Measurements from ENCODE around the gene RIMBP2.

RIMBP2 gene

GRCh38 chr12:130563323-130563722, 152.8 kb downstream of the RIMBP2 start:
- no peak for DNase-seq

DNA sequence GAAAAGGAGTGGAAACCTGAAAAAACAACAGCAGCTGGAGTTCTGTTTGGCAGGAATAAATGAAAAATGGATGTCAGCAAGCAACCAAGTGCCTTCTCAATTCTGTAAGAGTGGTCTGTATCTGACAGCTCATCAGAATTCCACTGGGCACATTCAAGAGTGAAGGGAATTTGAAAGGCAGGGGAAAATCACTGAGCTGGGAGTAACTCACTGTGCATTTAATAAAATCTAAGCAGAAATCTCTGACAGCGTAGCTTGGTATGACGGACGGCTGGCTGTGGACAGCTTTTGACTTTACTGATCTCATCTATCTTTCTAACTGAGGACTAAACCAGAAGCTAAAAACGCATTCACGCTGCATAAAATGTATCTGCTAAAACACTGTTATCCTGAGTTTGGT, 153.4 kb downstream of the RIMBP2 start:
- no peak for DNase-seq

DNA sequence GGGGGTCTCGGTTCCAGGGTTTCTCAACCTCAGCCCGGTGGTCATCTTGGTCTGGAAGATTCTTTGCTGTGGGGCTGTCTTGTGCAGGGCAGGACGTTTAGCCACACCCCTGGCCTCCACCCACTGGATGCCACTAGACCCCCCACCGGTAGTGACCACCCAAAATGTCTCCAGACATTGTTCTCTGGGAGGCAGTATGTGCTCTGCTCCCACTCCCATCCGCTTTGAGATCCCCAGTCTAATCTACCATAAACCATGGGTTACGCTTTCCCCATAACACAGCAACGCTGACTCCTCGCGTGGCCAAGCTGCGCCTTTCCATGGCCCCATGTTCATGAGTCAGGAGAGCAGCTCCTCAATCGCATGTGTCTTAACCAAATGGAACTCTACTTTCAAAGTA, 155.8 kb downstream of the RIMBP2 start:
- DNase-seq: no peak

GRCh38 chr12:130559806-130560205, 156.3 kb downstream of the RIMBP2 start:
- no peak for DNase-seq

- no peak for DNase-seq
Observed at GRCh38 chr12:130557886-130558765, 158.0 kb downstream of the RIMBP2 start.

DNA sequence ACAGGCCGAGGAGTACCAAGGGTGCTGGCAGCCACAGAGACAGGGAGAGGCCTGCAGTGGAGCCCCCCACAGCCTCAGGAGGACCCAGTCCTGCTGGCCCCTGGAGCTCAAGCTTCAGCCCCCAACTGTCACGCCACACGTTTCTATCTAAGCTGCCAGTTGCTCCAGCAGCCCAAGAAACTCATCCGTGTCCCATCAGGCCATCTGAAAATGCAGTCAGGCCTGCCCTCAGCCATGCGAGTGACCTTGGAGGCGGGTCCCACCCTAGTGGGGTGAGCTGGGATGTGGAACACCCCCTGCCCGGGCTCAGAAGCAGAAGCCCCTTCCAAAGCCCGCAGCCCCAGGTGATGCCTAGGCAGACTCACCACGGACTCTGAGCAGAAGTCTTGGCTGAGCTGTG, 158.9 kb downstream of the RIMBP2 start:
- no peak for DNase-seq

DNA sequence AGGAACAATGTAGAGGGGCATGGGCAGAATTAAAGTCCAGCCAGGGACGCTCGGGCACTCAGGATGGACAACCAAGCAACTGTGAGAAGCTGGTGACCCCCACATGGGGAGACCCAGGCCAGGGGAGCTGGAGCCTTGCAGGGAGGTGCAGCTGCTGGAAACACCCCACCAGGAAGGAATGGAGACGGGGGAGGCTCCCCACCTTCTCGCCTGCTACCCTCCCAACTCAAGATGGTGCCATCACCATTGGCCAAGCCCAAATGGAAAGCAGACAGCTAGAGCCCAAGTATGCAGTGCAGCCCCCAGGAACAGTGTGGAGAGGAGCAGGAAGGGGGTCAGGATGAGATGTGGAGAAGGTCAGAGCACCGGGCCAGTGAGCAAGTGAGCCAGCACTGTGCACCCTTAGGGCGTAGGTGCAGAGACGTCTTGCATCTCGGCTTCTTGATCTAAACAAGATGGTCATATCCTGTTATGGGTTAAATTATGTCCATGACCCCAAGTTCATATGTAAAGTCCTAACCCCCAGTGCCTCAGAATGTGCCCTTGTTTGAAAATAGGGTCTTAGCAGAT, 159.5 kb downstream of the RIMBP2 start:
- no peak for DNase-seq

GRCh38 chr12:130555628-130556485, 160.2 kb downstream of the RIMBP2 start:
- no peak for DNase-seq

DNA sequence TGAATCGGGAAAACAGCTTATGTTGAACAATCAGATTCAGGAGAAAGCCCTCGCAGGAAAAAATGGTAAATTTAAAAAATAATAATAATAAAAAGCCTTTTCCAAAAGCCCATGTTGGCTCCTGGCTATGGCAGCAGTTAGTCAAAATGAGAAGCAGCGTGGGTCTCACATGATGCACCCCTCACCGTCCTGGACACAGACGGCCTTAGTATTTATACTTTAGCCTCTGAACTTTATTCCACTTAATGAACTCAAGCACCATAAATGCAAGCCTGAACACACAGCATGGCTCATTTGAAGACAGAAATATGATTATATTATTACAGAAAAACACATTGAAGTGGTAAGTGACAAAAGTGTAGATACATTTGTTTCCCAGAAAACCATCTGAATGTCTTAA, 160.9 kb downstream of the RIMBP2 start:
- DNase-seq: no peak

- DNase-seq: no peak
Observed at GRCh38 chr12:130552483-130552996, 163.6 kb downstream of the RIMBP2 start.

DNA sequence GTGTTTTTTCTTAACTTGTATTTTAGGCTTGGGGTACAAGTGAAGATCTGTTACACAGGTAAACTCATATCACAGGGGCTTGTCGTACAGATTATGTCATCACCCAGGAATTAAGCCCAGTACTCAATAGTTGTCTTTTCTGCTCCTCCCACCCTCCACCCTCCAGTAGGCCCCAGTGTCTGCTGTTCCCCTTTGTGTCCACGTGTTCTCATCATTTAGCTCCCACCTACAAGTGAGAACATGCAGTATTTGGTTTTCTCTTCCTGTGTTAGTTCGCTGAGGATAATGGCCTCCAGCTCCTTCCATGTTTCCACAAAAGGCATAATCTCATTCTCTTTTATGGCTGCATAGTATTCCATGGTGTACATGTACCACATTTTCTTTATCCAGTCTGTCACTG, 166.7 kb downstream of the RIMBP2 start:
- no peak for DNase-seq

- DNase-seq: no peak
Observed at GRCh38 chr12:130547480-130548155, 168.5 kb downstream of the RIMBP2 start.

- no peak for DNase-seq
Observed at GRCh38 chr12:130546494-130546893, 169.6 kb downstream of the RIMBP2 start.

- no peak for DNase-seq
Observed at GRCh38 chr12:130545475-130545874, 170.6 kb downstream of the RIMBP2 start.

- no peak for DNase-seq
Observed at GRCh38 chr12:130540376-130540775, 175.7 kb downstream of the RIMBP2 start.

- no peak for DNase-seq
Observed at GRCh38 chr12:130538343-130539095, 177.6 kb downstream of the RIMBP2 start.

- DNase-seq: no peak
Observed at GRCh38 chr12:130537655-130538054, 178.4 kb downstream of the RIMBP2 start.

DNA sequence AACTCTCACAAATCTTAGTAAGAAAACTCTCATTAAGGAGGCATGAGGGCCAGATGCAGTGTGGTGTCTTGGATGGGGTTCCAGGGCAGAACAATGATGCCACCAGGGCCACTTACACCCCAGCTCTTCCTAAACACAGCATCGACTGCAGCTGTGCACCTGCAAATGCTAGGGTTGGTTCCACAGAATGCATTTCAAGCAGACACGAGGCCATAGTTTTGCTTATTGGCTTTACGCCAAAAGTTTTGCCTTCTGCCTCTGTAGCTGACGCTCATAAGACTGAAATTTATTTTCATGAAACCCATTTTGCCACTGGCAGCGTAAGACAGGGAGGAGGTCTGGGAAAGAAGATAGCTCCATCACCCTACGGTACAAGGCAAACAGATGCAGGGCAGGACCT, 179.0 kb downstream of the RIMBP2 start:
- DNase-seq: no peak

GRCh38 chr12:130530429-130530828, 185.7 kb downstream of the RIMBP2 start:
- no peak for DNase-seq

DNA sequence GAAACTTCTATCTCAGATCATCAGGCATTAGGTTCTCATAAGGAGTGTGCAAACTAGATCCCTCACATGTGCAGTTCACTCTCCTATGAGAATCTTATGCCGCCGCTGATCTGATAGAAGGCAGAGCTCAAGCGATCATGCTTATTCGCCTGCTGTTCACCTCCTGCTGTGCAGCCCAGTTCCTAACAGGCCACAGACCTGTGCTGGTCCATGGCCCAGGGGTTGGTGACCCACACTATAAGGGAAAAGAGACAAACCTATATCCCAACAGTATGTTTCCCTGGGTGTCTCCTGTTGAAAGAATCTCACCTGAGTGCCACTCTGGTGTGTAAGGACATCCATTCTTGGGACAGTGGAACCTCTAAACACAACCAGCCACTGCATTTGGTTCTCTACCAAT, 186.3 kb downstream of the RIMBP2 start:
- DNase-seq: no peak

GRCh38 chr12:130527239-130527638, 188.9 kb downstream of the RIMBP2 start:
- no peak for DNase-seq

- no peak for DNase-seq
Observed at GRCh38 chr12:130526813-130527212, 189.3 kb downstream of the RIMBP2 start.
